BE2C (cell line): ENCODE results near the gene IGF2BP3. TPM values are rescaled to one million over a fixed set of nuclear protein-coding genes. Genes with fewer than 3 reads are reported as not detected.
A peak's percentile ranks its signal among the peaks of the same experiment; 100 is the strongest.
"Not testable (repeated sequence)": the region's sequence is repeated elsewhere in the genome, so short reads cannot be mapped to it uniquely, and the experiment has no call there.

ENCODE experiments used
- DNase-seq: peaks from one replicate; pipeline ENCODE4 v3.0.0-alpha.2; 2020
- H3K27me3 ChIP-seq: fragments of 250-450 bp; sonication (Bioruptor Pico); 2 replicates; pipeline ENCODE4 v1.5.1; 2020; ENCODE audit warnings: mild to moderate bottlenecking
- H3K36me3 ChIP-seq: fragments of 250-450 bp; sonication (Bioruptor Pico); 2 replicates; pipeline ENCODE4 v1.5.1; 2020; ENCODE audit warnings: mild to moderate bottlenecking
- H3K4me1 ChIP-seq: fragments of 250-450 bp; sonication (Bioruptor Pico); 2 replicates; pipeline ENCODE4 v1.5.1; 2020
- H3K4me3 ChIP-seq: 2 replicates; pipeline ENCODE4 v1.5.1; 2011; ENCODE audit warnings: low read depth, low read length
- H3K9me3 ChIP-seq: fragments of 250-450 bp; sonication (Bioruptor Pico); 2 replicates; pipeline ENCODE4 v1.5.1; 2020
- CTCF ChIP-seq: IDR thresholded peaks from 2 replicates; pipeline ENCODE4 v1.5.1; 2012; ENCODE audit warnings: mild to moderate bottlenecking, low read depth, low read length
- polyA plus RNA-seq: library from polyadenylated mRNA; unstranded; fragments of >200 nt; gene quantifications from one replicate; pipeline ENCODE4 v1.2.1, GENCODE V29; 2012; ENCODE audit warnings: low read depth, missing spikeins; ENCODE audit not compliant: insufficient read length, insufficient read depth

IGF2BP3 gene
- polyA plus RNA-seq: 15.8 TPM

GRCh38 chr7:23470330-23471105, at the start of gene IGF2BP3:
Gene IGF2BP3, minus strand, starts transcription at chr7:23470491. Its CDS starts 381 bp downstream, at chr7:23470110.
- Histone ChIP-seq H3K27me3 (no peaks in the 10 kb centered on the region), H3K4me1 (no peaks in the 10 kb centered on the region; the same call in 1 of the 2 replicates), H3K4me3 (peak within 1 kb of the TSS; percentile 97), H3K9me3 (no peaks in the 10 kb centered on the region), H3K36me3 (peaks cover 15% of the 10 kb centered on the region)
- peak; percentile 91 for DNase-seq
- peak; percentile 5; the same call in 1 of the 2 replicates for TF ChIP-seq CTCF

GRCh38 chr7:23514755-23515154, 44.5 kb upstream of the IGF2BP3 start:
- Histone ChIP-seq H3K36me3 (peaks cover 92% of the 10 kb centered on the region), H3K27me3 (no peaks in the 10 kb centered on the region), H3K9me3 (no peaks in the 10 kb centered on the region), H3K4me3 (no peak overlapping the region), H3K4me1 (no peaks in the 10 kb centered on the region)
- no peak for TF ChIP-seq CTCF
- DNase-seq: no peak

GRCh38 chr7:23513746-23514145, 43.5 kb upstream of the IGF2BP3 start:
- not testable (repeated sequence) for H3K27me3 ChIP-seq, DNase-seq, H3K4me1 ChIP-seq, H3K4me3 ChIP-seq, H3K9me3 ChIP-seq
- peaks cover 92% of the 10 kb centered on the region for H3K36me3 ChIP-seq

- Histone ChIP-seq H3K27me3 (no peaks in the 10 kb centered on the region), H3K4me3 (no peak overlapping the region), H3K9me3 (no peaks in the 10 kb centered on the region), H3K4me1 (no peaks in the 10 kb centered on the region), H3K36me3 (no peaks in the 10 kb centered on the region; the same call in 1 of the 2 replicates)
- TF ChIP-seq CTCF: no peak
- DNase-seq: no peak
These were observed 23.7 kb upstream of the IGF2BP3 start for GRCh38 chr7:23494009-23494408.

- DNase-seq: no peak
- Histone ChIP-seq H3K4me1 (no peaks in the 10 kb centered on the region), H3K27me3 (no peaks in the 10 kb centered on the region), H3K9me3 (no peaks in the 10 kb centered on the region), H3K36me3 (no peaks in the 10 kb centered on the region; the same call in 1 of the 2 replicates), H3K4me3 (no peak overlapping the region; the same call in 1 of the 2 replicates)
- no peak for TF ChIP-seq CTCF
These were observed 21.2 kb upstream of the IGF2BP3 start for GRCh38 chr7:23491502-23491901.

GRCh38 chr7:23490357-23491135, 20.3 kb upstream of the IGF2BP3 start:
- Histone ChIP-seq H3K4me3 (peak overlapping the region; percentile 65), H3K4me1 (no peaks in the 10 kb centered on the region), H3K36me3 (no peaks in the 10 kb centered on the region; the same call in 1 of the 2 replicates), H3K27me3 (no peaks in the 10 kb centered on the region), H3K9me3 (no peaks in the 10 kb centered on the region)
- no peak for TF ChIP-seq CTCF
- peak; percentile 63 for DNase-seq

GRCh38 chr7:23488714-23489113, 18.4 kb upstream of the IGF2BP3 start:
- not testable (repeated sequence) for H3K4me3 ChIP-seq, DNase-seq, H3K9me3 ChIP-seq, H3K36me3 ChIP-seq, H3K4me1 ChIP-seq, H3K27me3 ChIP-seq
